Mesothelial cell of epicardium (in vitro differentiated cells): Measurements from ENCODE around the gene CXXC4. TPM values are rescaled to one million over a fixed set of nuclear protein-coding genes. Genes with fewer than 3 reads are reported as not detected.

Experiments
- DNase-seq, 2 experiments: peaks; one replicate each; pipeline ENCODE4 v3.0.0; 2021; ENCODE audit warnings: low spot score in 2 of 2; ENCODE audit not compliant: unreplicated experiment in 2 of 2
- H3K27ac Mint-ChIP-seq: 2 replicates; pipeline ENCODE4 v1.8.0; 2021; ENCODE audit warnings: mixed read lengths
- H3K27me3 Mint-ChIP-seq: 2 replicates; pipeline ENCODE4 v1.8.0; 2021; ENCODE audit warnings: low read depth, mixed read lengths
- H3K36me3 Mint-ChIP-seq: 2 replicates; pipeline ENCODE4 v1.8.0; 2021; ENCODE audit warnings: mixed read lengths
- H3K4me1 Mint-ChIP-seq: 2 replicates; pipeline ENCODE4 v1.8.0; 2021; ENCODE audit warnings: mixed read lengths
- H3K4me3 Mint-ChIP-seq: 2 replicates; pipeline ENCODE4 v1.8.0; 2021; ENCODE audit warnings: mild to moderate bottlenecking, moderate library complexity, mixed read lengths
- H3K9me3 Mint-ChIP-seq: 2 replicates; pipeline ENCODE4 v1.8.0; 2021; ENCODE audit warnings: mixed read lengths
- CTCF ChIP-seq: fragments of 200-600 bp; sonication (generic); IDR thresholded peaks from one replicate; pipeline ENCODE4 v1.5.0; 2021; ENCODE audit warnings: antibody characterized with exemption; ENCODE audit not compliant: unreplicated experiment
- total RNA-seq: library from RNA; stranded (reverse); gene quantifications from 3 replicates; pipeline ENCODE4 v1.2.1, GENCODE V29; 2021

The CXXC4 gene
- total RNA-seq, 1 donor from 2014 or later, result 5.0 TPM

GRCh38 chr4:104424475-104424941 lies 70.2 kb downstream of the CXXC4 start:
- H3K9me3 Mint-ChIP-seq, result peaks cover 15% of the 10 kb centered on the region
- DNase-seq, result no peak
- H3K4me3 Mint-ChIP-seq, result peak overlapping the region; percentile 53
- H3K27ac Mint-ChIP-seq, result no peak overlapping the region
- no peaks in the 10 kb centered on the region for H3K36me3 Mint-ChIP-seq
- no peak for TF ChIP-seq CTCF
- peaks cover 30% of the 10 kb centered on the region for H3K4me1 Mint-ChIP-seq
- no peaks in the 10 kb centered on the region for H3K27me3 Mint-ChIP-seq

GRCh38 chr4:104421566-104421965 lies 73.1 kb downstream of the CXXC4 start:
- Mint-ChIP-seq H3K27me3 (no peaks in the 10 kb centered on the region), H3K4me3 (no peak overlapping the region), H3K9me3 (no peaks in the 10 kb centered on the region), H3K27ac (no peak overlapping the region), H3K4me1 (peaks cover 30% of the 10 kb centered on the region), H3K36me3 (no peaks in the 10 kb centered on the region)
- no peak for DNase-seq
- no peak for TF ChIP-seq CTCF

GRCh38 chr4:104420766-104421165 lies 73.9 kb downstream of the CXXC4 start:
- Mint-ChIP-seq H3K27ac (peak overlapping the region; percentile 60), H3K36me3 (no peaks in the 10 kb centered on the region), H3K9me3 (no peaks in the 10 kb centered on the region), H3K4me1 (peaks cover 30% of the 10 kb centered on the region), H3K27me3 (no peaks in the 10 kb centered on the region), H3K4me3 (peak overlapping the region; percentile 5)
- TF ChIP-seq CTCF, result no peak
- DNase-seq, result no peak
